Astrocyte of the spinal cord (primary cell): ENCODE results near the gene HNRNPD.
"Not testable (repeated sequence)": the region's sequence is repeated elsewhere in the genome, so short reads cannot be mapped to it uniquely, and the experiment has no call there.

Source experiments
- DNase-seq: peaks from one replicate; pipeline ENCODE4 v3.0.0; 2011; ENCODE audit warnings: low read depth, low spot score
- H3K4me3 ChIP-seq: 2 replicates; pipeline ENCODE4 v1.5.1; 2011; ENCODE audit warnings: low read depth, mild to moderate bottlenecking, low read length, moderate library complexity
- CTCF ChIP-seq: IDR thresholded peaks from 2 replicates; pipeline ENCODE4 v1.5.1; 2012; ENCODE audit warnings: low read depth, mild to moderate bottlenecking, low read length, inconsistent platforms
- in situ Hi-C: cut with HindIII; loops from 2 replicates; pipeline ENCODE4 v1.10.0; 2017; ENCODE audit warnings: low sequenced_read_pairs

The HNRNPD gene

GRCh38 chr4:82352118-82352824 is 21.5 kb downstream of the HNRNPD start:
- in situ Hi-C loops = no loop called here
- DNase-seq = no peak
- no peak overlapping the region for H3K4me3 ChIP-seq
- no peak for TF ChIP-seq CTCF

- in situ Hi-C loops = no loop called here
- TF ChIP-seq CTCF = no peak
- no peak overlapping the region for H3K4me3 ChIP-seq
- no peak for DNase-seq
Observed at GRCh38 chr4:82346126-82346525, 27.7 kb downstream of the HNRNPD start.

- in situ Hi-C loops = no loop called here
- H3K4me3 ChIP-seq = no peak overlapping the region
- no peak for DNase-seq
- TF ChIP-seq CTCF = no peak
Observed at GRCh38 chr4:82335043-82335442, 38.7 kb downstream of the HNRNPD start.

- in situ Hi-C loops, H3K4me3 ChIP-seq, DNase-seq: not testable (repeated sequence)
Observed at GRCh38 chr4:82333641-82334040, 40.1 kb downstream of the HNRNPD start.

GRCh38 chr4:82331814-82332213 is 42.0 kb downstream of the HNRNPD start:
- no peak for DNase-seq
- no peak for TF ChIP-seq CTCF
- in situ Hi-C loops = no loop called here
- H3K4me3 ChIP-seq = no peak overlapping the region

GRCh38 chr4:82320351-82320750 is 53.4 kb downstream of the HNRNPD start:
- no peak for DNase-seq
- no peak for TF ChIP-seq CTCF
- in situ Hi-C loops = no loop called here
- no peak overlapping the region for H3K4me3 ChIP-seq

GRCh38 chr4:82303063-82303462 is 70.7 kb downstream of the HNRNPD start:
- H3K4me3 ChIP-seq, DNase-seq, in situ Hi-C loops: not testable (repeated sequence)
